Endothelial cell (in vitro differentiated cells): ENCODE results near the gene NMNAT2. TPM values are rescaled to one million over a fixed set of nuclear protein-coding genes. Genes with fewer than 3 reads are reported as not detected.

Experiments
- DNase-seq: peaks from one replicate; pipeline ENCODE4 v3.0.0; 2021; ENCODE audit warnings: low spot score
- H3K27ac Mint-ChIP-seq: one replicate; pipeline ENCODE4 v1.8.0; 2021; ENCODE audit warnings: mixed read lengths, inconsistent platforms; ENCODE audit not compliant: unreplicated experiment
- H3K27me3 Mint-ChIP-seq: one replicate; pipeline ENCODE4 v1.8.0; 2021; ENCODE audit warnings: mild to moderate bottlenecking, moderate library complexity, mixed read lengths, inconsistent platforms; ENCODE audit not compliant: unreplicated experiment
- H3K36me3 Mint-ChIP-seq: one replicate; pipeline ENCODE4 v1.8.0; 2021; ENCODE audit warnings: mild to moderate bottlenecking, low read depth, mixed read lengths, inconsistent platforms; ENCODE audit not compliant: unreplicated experiment
- H3K4me1 Mint-ChIP-seq: one replicate; pipeline ENCODE4 v1.8.0; 2021; ENCODE audit warnings: mild to moderate bottlenecking, mixed read lengths, inconsistent platforms; ENCODE audit not compliant: unreplicated experiment
- H3K4me3 Mint-ChIP-seq: one replicate; pipeline ENCODE4 v1.8.0; 2021; ENCODE audit warnings: mild to moderate bottlenecking, mixed read lengths, inconsistent platforms; ENCODE audit not compliant: unreplicated experiment
- H3K9me3 Mint-ChIP-seq: one replicate; pipeline ENCODE4 v1.8.0; 2021; ENCODE audit warnings: mixed read lengths, inconsistent platforms; ENCODE audit not compliant: unreplicated experiment
- CTCF ChIP-seq: fragments of 200-600 bp; sonication (generic); IDR thresholded peaks from one replicate; pipeline ENCODE4 v1.5.0; 2021; ENCODE audit warnings: antibody characterized with exemption; ENCODE audit not compliant: unreplicated experiment
- total RNA-seq: library from RNA; stranded (reverse); fragmentation: NEBNext Ultra II Directional; extraction: Animal tissue kit (Norgen Biotek cat#: 25700); gene quantifications from one replicate; pipeline ENCODE4 v1.2.1, GENCODE V29; 2021; ENCODE audit not compliant: unreplicated experiment

NMNAT2 gene
- total RNA-seq, 1 donor from 2014 or later: 1.7 TPM

GRCh38 chr1:183331091-183331742 is 87.0 kb downstream of the NMNAT2 start:
- Mint-ChIP-seq H3K4me3 (no peak overlapping the region), H3K27me3 (peaks cover 3% of the 10 kb centered on the region), H3K4me1 (peaks cover 13% of the 10 kb centered on the region), H3K36me3 (no peaks in the 10 kb centered on the region), H3K9me3 (no peaks in the 10 kb centered on the region), H3K27ac (no peak overlapping the region)
- no peak for TF ChIP-seq CTCF
- DNase-seq: no peak

GRCh38 chr1:183330335-183330734 is 87.8 kb downstream of the NMNAT2 start:
- H3K9me3 Mint-ChIP-seq: no peaks in the 10 kb centered on the region
- DNase-seq: no peak
- H3K27ac Mint-ChIP-seq: no peak overlapping the region
- peaks cover 13% of the 10 kb centered on the region for H3K4me1 Mint-ChIP-seq
- H3K27me3 Mint-ChIP-seq: peaks cover 3% of the 10 kb centered on the region
- no peaks in the 10 kb centered on the region for H3K36me3 Mint-ChIP-seq
- no peak overlapping the region for H3K4me3 Mint-ChIP-seq
- TF ChIP-seq CTCF: no peak

- H3K27me3 Mint-ChIP-seq: peaks cover 3% of the 10 kb centered on the region
- no peak for DNase-seq
- peaks cover 27% of the 10 kb centered on the region for H3K4me1 Mint-ChIP-seq
- TF ChIP-seq CTCF: no peak
- no peak overlapping the region for H3K4me3 Mint-ChIP-seq
- H3K9me3 Mint-ChIP-seq: no peaks in the 10 kb centered on the region
- no peak overlapping the region for H3K27ac Mint-ChIP-seq
- H3K36me3 Mint-ChIP-seq: no peaks in the 10 kb centered on the region
Observed at GRCh38 chr1:183328371-183328770, 89.8 kb downstream of the NMNAT2 start.

- H3K36me3 Mint-ChIP-seq: no peaks in the 10 kb centered on the region
- no peak for TF ChIP-seq CTCF
- H3K4me1 Mint-ChIP-seq: peaks cover 30% of the 10 kb centered on the region
- DNase-seq: no peak
- H3K4me3 Mint-ChIP-seq: no peak overlapping the region
- H3K9me3 Mint-ChIP-seq: no peaks in the 10 kb centered on the region
- peaks cover 3% of the 10 kb centered on the region for H3K27me3 Mint-ChIP-seq
- no peak overlapping the region for H3K27ac Mint-ChIP-seq
Observed at GRCh38 chr1:183327434-183328290, 90.5 kb downstream of the NMNAT2 start.
